Esophagus squamous epithelium (tissue), 4 donors: ENCODE data around the gene CSMD2.

ENCODE experiments used
- POLR2A ChIP-seq, 4 donors: fragments of 450-650 bp; IDR thresholded peaks; one replicate each; pipeline ENCODE4 v1.6.1; 2017; ENCODE audit warnings: antibody characterized with exemption in 4 of 4, mild to moderate bottlenecking in 4 of 4, moderate library complexity in 3 of 4
- TF ChIP-seq, protein P1 (sequence below), 6 experiments: fragments of 450-650 bp in 4 of 6; fragments of 200-600 bp in 2 of 6; sonication (generic) in 2 of 6; IDR thresholded peaks; one replicate each; pipeline ENCODE4 v1.5.1; 2016 to 2019; ENCODE audit warnings: antibody characterized with exemption in 6 of 6, mild to moderate bottlenecking in 4 of 6, moderate library complexity in 4 of 6

DNA sequence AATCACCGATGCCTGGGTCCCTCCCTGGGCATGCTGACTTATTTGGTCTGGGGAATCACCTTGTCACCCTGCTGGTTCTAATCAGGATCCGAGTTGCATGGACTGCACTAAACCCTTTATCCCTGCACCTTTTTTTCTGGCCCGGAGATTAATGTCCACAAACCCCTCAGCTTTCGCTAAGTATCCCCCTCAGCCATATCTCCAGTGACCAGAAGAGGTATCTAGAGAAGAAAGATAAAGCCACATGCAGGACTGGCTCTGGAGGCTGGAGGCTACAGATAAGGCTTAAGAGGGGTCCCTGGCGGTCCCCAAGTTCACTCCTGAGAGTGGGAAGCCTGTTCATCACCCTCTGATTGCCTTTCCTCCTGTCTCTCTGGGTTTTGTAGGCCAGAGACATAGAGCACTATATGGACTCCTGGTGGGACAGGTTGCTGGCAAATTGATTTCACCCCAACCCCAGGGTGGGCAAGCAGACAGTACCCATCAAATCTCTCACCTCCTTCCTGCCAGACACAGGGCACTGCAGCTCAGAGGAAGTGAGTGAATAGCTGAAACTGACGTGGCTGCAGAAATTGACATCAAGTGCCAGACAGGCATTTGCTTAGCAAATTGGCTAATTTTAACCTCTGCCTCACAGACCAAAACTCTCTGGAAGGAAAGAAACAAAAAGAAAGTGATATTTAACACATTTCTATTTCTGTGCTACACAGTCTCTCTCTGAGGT lies 262.4 kb downstream of the CSMD2 start:
- TF ChIP-seq, protein P1, sequence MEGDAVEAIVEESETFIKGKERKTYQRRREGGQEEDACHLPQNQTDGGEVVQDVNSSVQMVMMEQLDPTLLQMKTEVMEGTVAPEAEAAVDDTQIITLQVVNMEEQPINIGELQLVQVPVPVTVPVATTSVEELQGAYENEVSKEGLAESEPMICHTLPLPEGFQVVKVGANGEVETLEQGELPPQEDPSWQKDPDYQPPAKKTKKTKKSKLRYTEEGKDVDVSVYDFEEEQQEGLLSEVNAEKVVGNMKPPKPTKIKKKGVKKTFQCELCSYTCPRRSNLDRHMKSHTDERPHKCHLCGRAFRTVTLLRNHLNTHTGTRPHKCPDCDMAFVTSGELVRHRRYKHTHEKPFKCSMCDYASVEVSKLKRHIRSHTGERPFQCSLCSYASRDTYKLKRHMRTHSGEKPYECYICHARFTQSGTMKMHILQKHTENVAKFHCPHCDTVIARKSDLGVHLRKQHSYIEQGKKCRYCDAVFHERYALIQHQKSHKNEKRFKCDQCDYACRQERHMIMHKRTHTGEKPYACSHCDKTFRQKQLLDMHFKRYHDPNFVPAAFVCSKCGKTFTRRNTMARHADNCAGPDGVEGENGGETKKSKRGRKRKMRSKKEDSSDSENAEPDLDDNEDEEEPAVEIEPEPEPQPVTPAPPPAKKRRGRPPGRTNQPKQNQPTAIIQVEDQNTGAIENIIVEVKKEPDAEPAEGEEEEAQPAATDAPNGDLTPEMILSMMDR (IDR thresholded peaks at IDR 0.05): no peak
- TF ChIP-seq POLR2A (IDR thresholded peaks at IDR 0.05): no peak
